ENCODE data around the gene FBLIM1.
"Not testable (repeated sequence)": the region's sequence is repeated elsewhere in the genome, so short reads cannot be mapped to it uniquely, and the experiment has no call there.

FBLIM1 gene

DNA sequence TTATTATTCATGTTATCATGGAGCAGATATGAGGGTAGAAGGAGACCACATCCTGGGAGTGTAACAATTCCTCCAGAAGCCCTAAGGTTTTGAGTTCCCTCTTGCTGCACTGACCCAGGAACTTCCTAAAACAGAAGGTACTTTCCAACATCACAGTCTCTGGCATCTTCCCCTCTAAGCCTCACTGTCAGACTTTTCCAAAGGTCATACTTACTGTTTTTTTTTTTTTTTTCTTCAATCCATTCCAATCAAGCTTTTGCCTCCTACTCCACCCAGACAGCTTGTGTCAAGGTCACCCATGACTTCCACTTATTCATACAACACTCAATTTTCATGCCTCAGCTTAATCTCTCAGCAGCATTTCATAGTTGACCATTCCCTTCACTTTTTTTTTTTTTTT lies 67.2 kb downstream of the FBLIM1 start:
- DNase-seq = no peak

DNA sequence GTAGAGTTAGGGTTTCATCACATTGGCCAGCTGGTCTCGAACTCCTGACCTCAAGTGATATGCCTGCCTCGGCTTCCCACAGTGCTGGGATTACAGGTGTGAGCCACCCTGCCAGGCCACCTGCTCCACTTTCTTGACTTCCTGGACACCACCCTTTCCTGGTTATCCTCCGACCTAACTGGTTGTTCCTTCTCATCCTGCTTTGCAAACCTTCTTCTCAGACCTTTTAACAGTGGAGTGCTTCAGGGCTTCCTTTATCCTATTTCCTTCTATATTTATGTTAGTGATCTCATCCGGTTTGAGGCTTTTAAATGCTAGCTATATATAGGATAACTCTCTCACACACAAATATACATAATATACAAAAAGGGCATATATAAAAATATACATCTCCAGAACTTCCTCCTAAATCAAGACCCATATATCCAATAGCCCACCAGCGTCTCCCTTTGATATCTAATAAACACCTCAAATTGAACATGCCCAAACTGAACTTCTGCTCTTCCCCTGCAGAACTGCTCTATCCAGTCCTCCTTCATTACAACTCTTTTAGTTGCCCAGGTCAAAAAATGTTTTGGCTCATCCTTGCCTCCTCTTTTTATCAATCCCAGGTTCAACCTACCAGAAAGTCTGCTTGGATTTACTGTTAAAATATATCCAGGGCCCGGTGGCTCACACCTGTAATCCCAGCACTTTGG lies 68.4 kb downstream of the FBLIM1 start:
- DNase-seq = no peak

DNA sequence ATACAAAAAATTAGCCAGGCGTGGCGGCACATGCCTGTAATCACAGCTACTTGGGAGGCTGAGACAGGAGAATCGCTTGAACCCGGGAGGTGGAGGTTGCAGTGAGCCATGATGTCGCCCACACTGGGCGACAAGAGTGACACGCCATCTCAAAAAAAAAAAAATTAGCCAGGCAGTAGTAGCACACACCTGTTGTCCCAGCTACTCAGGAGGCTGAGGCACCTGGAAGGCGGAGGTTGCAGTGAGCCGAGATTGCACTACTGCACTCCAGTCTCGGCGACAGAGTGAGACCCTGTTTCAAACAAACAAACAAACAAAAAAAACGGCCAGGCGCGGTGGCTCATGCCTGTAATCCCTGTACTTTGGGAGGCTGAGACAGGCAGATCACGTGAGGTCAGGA lies 69.0 kb downstream of the FBLIM1 start:
- DNase-seq = not testable (repeated sequence)

DNA sequence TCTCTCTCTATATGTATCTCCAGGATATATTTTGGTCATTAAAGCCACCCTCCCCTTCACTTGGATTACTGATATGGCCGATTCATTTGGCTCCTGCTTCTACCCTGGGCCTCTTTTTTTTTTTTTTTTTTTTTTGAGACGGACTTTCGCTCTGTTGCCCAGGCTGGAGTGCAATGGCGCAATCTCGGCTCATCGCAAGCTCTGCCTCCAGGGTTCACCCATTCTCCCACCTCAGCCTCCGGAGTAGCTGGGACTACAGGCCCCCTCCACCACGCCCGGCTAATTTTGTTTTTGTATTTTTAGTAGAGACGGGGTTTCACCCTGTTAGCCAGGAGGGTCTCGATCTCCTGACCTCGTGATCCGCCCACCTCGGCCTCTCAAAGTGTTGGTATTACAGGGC lies 70.3 kb downstream of the FBLIM1 start:
- DNase-seq = not testable (repeated sequence)

DNA sequence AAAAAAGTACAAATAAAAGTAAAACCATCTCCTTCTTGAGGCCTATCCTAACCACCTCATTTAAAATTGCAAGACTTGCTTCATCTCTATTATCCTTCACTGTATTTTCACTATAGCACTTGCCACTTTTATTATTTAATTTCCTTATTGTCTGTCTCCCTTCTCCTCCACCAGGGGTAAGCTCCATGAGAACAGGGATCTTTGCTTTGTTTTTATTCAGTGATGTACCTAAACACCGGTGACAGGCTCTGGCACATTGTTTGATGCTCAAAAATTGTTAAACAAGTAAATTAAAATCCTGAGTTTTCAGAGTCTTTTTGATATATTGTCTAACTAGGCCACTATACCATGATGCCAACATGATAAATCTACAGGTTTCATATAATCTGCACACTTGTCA lies 71.7 kb downstream of the FBLIM1 start:
- DNase-seq = no peak

DNA sequence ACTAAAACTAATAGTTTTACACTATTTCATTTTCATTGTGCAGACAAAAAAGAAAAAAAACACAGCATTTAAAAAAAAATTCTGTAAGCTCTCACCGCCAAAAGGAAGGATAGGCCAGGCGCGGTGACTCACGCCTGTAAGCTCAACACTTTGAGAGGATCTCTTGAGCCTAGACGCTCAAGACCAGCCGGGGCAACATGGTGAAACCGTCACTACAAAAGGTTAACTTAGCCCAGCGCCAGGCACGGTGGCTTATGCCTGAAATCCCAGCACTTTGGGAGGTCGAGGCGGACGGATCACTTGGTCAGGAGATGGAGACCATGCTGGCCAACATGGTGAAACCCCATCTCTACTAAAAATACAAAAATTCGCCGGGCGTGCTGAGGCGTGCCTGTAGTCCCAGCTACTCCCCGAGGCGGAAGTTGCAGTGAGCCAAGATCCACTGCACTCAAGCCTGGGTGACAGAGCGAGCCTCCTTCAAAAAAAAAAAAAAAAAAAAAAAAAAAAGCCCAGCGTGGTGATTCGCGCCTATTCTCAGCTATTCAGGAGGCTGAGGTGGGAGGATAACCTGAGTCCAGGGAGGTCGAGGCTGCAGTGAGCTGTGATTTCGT lies 74.6 kb downstream of the FBLIM1 start:
- peak; percentile 31 to 47 for DNase-seq

DNA sequence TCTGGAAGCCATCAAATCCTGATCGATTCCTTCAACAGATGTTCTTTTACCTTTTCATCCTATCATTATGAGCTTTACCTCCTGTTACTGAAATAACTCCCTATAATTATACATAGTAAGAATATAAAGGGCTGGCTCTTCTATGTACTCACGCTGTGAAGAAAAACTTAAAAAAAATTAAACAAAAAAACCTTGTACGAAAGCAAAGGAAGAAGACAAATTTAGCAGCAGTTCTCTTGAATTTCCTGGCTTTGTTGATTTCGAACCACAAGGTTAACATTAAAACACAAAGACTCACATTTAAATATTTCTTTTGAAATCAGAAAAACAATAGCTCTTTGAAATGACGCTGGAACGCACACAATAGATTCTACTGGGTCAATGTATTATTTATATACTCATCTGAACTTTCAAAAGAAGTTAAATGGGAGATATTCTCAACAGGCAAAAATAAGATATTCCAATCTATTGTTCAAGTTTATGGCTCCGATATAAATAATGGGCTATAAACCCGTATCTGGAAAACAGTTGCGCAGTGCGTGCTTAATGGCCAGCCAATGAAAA lies 75.3 kb downstream of the FBLIM1 start:
- DNase-seq = no peak

DNA sequence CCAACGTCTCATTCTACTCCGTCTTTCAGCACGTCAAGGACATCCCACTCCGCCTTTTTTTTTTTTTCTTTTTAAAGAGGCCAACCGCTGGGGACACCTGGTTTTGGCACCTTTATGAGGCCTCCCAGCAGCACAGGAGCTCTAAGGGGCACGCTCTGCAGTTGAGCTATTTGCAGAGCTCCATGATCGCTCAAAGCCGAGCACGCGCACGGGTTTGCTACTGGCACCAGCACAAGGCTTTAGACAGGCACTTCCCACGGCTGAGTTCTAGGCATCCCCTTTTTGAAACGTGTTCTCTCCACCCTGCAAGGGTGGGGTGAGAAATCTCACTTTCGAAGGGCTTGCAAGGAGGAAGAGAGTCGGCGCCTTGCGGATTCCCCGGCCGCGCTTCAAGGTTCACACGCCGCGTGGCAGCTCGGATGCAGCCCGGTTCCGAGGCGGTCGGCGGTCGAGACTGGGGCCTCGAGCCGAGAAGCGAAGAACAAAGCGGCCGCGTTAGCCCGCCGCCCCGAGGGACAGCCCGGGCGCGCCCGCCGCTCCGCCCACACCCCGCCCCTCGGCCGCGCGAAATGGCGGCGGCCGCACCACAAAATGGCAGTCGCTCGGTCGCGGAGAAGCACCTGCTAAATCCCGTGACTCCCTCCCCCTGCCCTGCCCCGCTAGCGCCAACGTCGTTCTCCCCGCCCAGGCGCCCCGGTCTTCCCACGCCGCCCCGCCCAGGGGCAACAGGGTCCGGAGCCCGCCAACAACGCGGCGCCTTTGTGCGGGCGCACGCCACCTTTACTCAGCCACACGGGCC lies 76.0 kb downstream of the FBLIM1 start:
- peak; percentile 83 to 86 for DNase-seq

DNA sequence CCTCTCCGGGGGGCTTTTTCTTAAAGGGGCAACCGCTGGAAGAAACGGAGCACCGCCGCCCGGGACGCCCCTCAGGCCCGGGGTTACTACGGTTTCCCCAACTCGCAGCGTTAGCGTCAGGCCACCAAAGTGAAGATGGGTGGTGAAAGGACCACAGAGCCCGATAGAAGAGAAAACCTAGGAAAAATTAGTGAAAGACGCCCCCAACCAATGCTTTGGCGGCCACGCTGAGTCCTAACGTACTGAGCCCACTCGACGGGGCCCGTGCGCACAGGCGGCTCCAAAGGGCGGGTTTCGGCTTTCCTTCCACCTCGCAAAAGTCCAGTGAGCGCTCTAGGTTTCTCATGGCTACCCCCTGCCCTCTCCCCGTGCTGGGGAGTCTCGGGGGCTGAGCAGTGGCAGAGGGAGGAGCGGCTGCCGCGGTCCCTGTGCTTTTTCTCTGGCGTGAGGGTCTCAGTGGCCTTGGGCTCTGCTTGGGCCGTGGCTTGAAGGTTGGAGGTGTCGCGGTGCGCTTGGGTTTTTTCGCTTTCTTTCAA lies 76.7 kb downstream of the FBLIM1 start:
- no peak for DNase-seq

DNA sequence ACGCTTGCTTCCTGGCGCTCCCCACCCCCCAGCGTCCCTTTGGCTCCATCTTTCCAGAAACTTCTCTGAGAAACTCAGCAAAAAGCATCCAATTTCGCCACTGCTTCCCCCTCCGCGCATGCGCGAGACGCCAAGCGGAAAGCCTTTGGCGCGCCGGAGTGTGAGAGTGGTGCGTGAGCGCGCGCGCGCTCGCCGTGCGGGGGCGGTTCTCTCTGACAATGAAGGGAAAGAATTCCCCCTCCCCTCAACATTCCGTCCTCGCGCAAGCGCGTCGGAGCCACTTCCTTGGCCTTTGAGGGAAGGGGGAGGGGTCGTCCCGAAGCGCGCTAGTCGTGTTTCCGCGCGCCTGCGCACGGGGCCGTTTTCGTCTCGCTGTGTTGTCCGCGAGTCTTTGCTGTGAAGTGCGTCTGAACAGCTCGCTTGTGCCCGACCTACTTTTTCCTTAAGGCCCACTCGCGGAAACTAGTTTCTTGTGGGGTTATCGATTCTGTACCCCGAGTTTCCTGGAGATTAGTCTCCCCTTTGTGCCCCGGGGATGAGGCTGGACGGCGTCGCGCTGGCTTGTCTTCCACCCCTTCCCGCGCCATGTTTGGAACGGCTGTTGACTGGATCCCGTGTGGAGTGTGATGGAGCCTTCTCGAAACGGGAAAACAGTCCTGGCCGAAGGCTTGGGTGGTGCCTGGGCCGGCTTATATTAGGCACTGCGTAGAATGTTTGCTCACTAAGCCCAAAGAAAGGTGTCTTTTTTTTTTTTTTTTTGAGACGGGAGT lies 77.3 kb downstream of the FBLIM1 start:
- peak; percentile 100 for DNase-seq
